ENCODE measurements around the gene NPTX2.

Gene NPTX2

DNA sequence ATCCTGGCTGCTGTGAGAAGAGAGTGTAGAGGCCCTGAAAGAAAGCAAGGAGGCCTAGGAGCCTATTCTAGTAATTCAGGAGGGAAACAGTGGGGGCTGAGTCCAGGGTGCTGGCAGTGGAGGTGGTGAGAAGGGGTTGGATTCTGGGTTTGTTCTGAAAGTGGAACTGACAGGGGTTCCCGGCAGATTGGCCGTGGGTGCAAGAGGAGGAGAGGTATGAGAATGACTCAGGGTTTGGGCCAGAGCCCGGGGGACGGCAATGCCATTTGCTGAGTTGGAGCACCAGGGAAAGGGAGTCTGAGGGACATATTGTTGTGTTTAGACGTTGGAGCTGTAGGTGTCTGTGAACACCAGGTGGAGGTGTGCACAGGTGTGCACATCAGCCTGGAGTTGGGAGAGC is 38.5 kb downstream of the NPTX2 start:
- no peak for DNase-seq

DNA sequence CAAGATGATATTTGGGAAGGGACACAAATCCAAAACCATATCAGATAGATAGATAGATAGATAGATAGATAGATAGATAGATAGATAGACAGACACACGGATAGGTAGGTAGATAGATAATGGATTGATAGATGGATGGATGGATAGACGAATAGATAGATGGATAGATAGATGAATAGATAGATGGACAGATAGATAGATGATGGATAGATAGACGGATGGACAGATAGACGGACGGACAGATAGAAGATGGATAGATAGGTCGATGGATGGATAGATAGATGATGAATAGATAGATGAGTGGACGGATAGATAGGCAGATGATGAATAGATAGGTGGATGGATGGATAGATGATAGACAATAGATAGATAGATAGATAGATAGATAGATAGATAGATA is 39.8 kb downstream of the NPTX2 start:
- DNase-seq = no peak

DNA sequence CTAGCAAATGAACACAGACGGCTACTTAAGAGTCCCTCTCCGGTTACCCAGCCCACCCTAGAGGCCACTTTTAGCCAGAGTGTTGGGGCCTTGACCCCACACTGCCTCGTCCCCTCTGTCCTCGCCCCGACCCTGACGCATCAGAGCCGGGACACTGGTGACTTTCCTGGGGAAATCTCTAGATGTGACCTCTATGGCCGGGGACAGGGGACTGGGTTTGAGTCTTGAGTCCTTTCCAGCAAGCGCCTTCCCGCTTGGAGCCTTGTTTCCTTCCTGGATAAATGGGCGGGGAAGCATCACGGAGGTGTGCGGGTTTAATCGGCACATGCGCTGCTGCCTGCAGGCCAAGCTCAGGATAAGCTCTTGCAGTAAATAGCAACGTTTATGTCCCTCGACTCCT is 40.7 kb downstream of the NPTX2 start:
- DNase-seq = no peak

DNA sequence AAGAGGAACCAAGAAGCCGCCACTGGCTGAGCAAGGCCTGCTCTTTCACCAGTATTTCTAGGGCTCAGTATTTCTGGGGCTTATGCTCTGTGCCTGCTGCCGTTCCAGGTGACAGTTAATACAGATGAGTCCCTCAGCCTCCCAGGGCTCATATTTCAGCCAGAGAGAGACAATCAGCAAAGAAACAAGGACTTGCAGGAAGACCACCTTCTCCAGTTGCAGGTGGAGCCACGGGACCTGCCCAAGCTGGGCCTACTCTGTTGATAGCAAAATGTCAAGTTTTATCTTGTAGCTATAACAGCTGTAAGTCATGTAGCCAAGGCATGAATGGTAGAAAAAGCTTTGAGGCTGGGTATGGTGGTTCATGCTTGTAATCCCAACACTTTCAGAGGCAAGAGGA is 42.7 kb downstream of the NPTX2 start:
- no peak for DNase-seq

DNA sequence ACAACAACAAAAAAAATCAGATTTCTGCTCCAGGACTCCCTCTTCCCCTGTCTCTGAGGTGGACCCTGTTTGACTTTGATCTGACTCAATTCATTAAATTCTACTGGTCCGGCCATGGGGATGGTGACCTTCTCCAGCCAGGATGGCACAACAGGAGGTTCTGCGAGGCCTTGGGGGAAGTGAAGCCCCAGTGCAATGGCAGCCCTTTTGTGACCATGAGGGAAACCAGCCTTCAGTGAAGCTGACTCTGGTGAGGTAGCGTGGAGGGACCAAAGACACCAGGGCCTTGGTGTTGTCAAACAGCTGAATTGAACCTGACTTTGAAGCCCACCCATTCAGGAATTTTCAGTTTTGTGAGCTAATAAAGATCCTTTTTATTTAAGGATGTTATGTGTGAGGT is 44.5 kb downstream of the NPTX2 start:
- DNase-seq = no peak

DNA sequence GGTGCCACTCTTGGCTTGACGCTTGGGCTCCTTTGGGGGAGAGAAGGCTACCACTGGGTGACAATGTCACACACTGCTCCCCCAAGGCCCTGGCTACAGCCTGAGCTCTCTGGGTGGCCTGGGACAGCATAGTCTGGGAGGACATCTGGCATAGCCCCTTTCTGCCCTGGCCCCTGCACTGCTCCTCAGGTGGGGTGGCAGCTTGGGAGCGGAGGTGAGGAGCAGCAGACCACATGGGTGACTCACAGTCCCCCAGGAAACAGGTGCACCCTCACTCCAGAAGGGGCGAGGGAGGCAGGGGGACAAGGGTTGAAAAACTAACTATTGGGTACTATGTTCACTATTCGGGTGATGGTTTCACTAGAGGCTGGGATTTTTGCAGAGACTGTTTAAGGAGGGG is 45.2 kb downstream of the NPTX2 start:
- DNase-seq = no peak

DNA sequence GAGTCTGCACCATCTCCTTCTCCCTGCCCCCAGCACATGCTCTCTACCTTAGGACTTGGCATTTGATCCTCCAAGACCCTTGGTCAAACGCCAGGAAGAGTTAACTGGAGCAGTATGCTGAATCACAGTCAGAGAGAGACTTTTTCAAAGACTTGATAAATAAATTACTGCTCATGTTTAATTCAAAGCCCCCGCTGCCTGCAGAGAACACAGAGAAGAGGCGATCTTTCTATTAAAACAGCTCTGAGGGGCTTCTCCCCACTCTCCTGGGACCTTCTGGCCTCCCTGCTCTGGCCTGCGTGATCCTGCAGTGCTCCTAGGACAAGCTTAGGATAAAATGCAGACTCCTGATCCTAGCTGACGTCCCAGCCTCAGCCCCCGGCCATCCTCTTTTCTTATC is 47.8 kb downstream of the NPTX2 start:
- DNase-seq = no peak

DNA sequence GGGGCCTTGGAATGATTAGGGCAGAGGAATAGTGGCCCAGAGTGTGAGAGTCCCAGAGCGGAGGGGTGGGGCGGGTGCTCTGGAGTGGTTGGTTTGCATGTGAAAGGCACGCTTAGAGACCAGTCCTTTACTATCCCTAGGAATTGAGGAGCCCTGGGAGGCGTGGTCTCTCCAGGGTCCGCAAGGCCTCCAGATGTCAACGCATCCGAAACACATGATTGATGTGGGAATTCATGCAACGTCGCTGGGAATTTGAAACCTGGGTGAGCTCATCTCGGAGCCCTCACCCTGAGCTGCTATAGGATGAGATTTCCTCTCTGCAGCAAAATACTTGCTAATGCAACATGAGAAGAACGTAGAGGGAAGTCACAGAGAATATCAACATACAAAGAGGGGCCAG is 51.2 kb downstream of the NPTX2 start:
- DNase-seq = no peak

DNA sequence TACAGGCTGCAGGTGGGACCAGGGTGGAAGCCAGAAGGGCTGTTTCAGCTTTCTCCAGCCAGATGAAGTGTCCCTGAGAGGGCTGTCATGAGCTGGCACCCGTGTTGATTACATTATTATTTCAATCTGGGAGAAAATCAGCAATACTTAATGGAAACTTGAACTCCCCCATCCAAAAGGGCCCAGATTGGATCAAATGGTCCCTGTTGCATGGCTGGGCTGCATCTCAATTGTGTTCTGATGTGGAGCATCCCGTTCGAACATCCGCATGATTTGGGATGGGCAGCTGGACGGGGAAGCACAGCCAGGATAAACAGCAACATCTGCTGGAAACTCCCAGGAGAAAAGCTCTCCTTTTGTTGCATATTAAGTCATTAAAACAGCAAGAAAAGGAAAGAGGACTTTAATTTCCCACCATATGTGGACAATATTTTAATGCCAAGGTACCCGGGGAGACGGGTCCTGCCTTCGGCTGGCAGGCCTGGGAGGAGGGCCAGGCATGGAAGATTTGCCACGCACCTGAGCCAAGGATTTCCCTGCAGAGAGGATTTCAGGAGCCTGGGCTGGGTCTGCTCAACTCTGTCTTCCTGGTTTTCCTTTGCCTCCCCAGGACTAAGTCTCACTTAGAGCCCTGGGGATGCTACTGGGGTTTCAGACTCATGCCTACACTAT is 52.4 kb downstream of the NPTX2 start:
- DNase-seq = no peak

DNA sequence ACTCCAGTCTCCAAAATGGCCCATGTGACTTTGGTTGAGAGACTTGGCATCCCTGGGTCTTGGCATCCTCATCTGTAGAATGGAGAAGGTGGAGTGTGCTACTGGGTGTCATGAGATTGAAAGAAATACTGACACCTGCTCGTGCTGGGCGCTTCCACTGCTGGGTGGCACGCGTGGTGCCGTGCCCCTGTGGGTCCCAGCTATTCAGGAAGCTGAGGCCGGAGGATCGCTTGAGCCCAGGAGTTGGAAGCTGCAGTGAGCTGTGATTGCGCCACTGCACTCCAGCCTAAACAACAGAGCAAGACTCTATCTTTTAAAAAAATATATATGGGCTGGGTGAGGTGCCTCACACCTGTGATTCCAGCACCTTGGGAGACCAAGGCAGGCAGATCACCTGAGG is 53.1 kb downstream of the NPTX2 start:
- DNase-seq = no peak

DNA sequence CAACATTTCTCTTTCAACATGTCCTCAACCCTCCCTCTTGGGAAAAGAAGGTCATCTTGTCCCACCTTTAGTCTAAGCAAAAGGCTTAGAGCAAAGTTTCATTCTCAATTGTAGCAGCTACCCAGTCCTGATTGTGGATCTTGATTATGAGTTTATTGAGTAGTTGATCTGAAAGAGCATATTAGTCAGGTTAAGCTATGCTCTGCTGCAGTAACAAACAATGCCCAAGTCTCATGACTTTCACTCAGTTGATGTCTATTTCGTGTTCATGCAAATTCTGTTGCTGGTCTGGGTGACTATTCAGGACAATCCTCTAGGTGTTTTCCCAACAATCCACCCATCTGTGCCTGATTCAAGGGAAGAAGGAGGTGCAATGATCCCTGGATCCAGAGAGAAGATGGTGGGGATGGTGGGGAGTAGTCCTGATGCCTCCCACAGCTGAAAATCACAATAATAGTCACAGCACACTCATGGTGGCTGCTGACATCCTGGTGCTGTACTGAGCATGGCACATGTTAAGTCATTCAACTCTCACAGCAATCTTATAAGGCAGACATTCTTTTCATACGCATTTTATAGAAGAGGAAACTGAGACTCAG is 54.7 kb downstream of the NPTX2 start:
- no peak for DNase-seq

DNA sequence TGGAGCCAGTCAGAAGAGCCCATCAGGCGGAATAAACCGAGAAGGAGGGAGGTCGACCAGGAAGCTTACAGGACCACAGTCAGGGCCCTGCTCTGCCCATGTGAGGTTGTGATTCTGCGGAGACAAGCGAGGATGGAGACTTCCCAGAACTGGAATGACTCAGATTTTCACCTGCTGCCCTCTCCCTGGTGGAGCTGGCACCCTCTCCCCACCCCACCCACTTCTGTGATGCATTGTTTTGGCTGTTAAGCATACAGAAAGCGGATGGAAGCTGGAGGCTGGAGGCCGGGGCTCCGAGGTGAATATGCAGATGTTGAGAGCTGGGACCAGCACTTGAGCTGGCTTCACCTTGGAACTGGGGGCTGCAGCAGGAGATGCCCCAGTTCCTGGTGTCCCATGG is 57.4 kb downstream of the NPTX2 start:
- no peak for DNase-seq

DNA sequence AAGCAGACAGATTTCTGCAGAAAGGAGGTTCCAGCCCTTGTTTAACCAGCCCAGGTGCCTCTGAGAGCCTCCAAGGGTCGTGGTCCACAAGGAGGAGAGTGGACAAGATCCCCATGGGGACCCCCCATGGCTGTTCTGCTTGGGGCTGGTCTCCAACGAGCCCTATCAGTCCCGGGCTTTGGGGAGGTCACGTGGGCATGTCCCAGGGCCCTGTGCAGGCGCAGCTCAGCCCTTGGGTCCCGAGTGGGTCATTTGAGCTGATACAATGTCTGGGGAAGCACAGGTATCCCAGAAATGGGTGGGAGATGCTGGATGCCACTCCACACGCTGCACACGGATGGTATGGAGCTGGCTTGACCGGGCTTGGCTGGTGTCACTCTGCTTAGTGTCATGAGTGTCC is 57.8 kb downstream of the NPTX2 start:
- no peak for DNase-seq

DNA sequence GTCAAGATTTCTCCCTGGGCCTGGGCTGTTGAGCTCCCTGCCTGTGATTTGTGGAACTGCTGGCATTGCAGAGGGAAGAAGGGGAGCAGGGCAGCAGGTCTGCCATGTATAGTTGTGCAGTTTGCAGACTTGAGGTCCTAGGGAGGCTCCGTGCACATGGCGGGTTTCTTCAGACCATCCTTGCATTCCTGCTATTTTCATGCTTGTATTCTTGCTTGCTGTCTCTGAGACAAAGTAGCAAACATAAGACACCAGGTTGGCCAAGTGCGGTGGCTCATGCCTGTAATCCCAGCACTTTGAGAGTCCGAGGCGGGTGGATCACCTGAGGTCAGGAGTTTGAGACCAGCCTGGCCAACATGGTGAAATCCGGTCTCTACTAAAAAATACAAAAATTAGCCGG is 61.1 kb downstream of the NPTX2 start:
- DNase-seq = no peak

Data from DMS53 (cell line).